ENCODE measurements around the gene BANK1.

The BANK1 gene

DNA sequence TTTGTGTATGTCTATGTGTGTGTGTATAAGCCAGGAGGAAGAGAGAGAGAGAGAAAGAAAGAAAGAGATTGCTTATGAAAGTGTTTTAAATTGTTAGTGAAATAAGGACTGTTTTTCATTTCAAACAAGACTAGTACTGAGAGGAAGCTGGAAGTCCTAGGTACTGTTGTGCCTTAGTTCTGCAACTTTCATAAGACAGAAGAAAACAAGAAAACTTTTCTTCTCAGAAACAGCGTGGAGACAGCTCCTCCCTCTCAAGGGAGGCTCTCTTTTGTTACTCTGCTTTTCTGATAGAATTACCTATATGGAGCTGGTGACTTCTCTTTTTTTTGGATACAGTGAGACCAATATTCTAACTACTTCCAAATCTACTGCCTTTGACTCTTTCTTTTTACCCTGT is 62.5 kb downstream of the BANK1 start:
- no peak for DNase-seq (ENCODE audit: low spot score)
- Histone ChIP-seq H3K27ac (no peak overlapping the region), H3K4me3 (no peak overlapping the region)
- TF ChIP-seq CTCF (IDR thresholded peaks at IDR 0.05): no peak

DNA sequence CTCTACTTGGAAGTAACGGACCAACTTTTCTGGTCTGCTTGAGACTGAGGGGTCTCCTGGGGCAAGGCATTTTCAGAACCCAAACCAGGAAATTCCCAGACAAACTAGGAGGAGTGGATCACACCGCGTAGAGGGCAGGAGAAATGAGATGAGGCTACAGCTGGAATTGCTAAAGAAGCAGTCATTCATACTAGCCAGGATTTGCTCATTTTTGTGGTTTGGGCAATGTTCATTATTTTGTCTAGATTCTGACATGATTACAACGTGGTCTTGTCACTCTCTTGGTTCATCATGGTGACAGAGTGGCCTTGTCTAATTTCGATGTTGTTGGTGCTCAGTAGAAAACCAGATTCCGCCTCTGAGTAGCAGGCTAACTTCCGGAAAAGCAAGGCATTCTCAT is 63.2 kb downstream of the BANK1 start:
- DNase-seq (ENCODE audit: low spot score): no peak
- no peak for TF ChIP-seq CTCF (IDR thresholded peaks at IDR 0.05)
- H3K4me3 ChIP-seq: no peak overlapping the region
- H3K27ac ChIP-seq: no peak overlapping the region

GRCh38 chr4:101855239-101855638 is 64.7 kb downstream of the BANK1 start:
- TF ChIP-seq CTCF (IDR thresholded peaks at IDR 0.05): no peak
- Histone ChIP-seq H3K4me3 (no peak overlapping the region), H3K27ac (no peak overlapping the region)
- no peak for DNase-seq (ENCODE audit: low spot score)

GRCh38 chr4:101856149-101856548 is 65.6 kb downstream of the BANK1 start:
- no peak for TF ChIP-seq CTCF (IDR thresholded peaks at IDR 0.05)
- Histone ChIP-seq H3K27ac (no peak overlapping the region), H3K4me3 (no peak overlapping the region)
- DNase-seq (ENCODE audit: low spot score): no peak

GRCh38 chr4:101857176-101857575 is 66.6 kb downstream of the BANK1 start:
- H3K27ac ChIP-seq: no peak overlapping the region
- TF ChIP-seq CTCF (IDR thresholded peaks at IDR 0.05): no peak
- no peak overlapping the region for H3K4me3 ChIP-seq
- no peak for DNase-seq (ENCODE audit: low spot score)

- DNase-seq (ENCODE audit: low spot score): no peak
- no peak overlapping the region for H3K27ac ChIP-seq
- no peak overlapping the region for H3K4me3 ChIP-seq
- no peak for TF ChIP-seq CTCF (IDR thresholded peaks at IDR 0.05)
Observed at GRCh38 chr4:101858641-101859040, 68.1 kb downstream of the BANK1 start.

- no peak for TF ChIP-seq CTCF (IDR thresholded peaks at IDR 0.05)
- no peak overlapping the region for H3K27ac ChIP-seq
- no peak overlapping the region for H3K4me3 ChIP-seq
- no peak for DNase-seq (ENCODE audit: low spot score)
Observed at GRCh38 chr4:101862595-101862994, 72.1 kb downstream of the BANK1 start.

Data from coronary artery (tissue), 2 donors.